Mesendoderm (in vitro differentiated cells): ENCODE data around the gene PPWD1.

ENCODE experiments used
- DNase-seq: peaks from one replicate; pipeline ENCODE4 v3.0.0; 2013
- H2AK5ac ChIP-seq: 2 replicates; pipeline ENCODE4 v1.6.1; 2013; ENCODE audit warnings: low read length, inconsistent platforms
- H2BK120ac ChIP-seq: 2 replicates; pipeline ENCODE4 v1.6.1; 2013; ENCODE audit warnings: low read depth, mild to moderate bottlenecking, low read length, moderate library complexity, mixed read lengths
- H2BK15ac ChIP-seq: replicated peaks from 2 replicates; pipeline ENCODE4 v1.6.1; 2013; ENCODE audit warnings: low read depth, mild to moderate bottlenecking, moderate library complexity
- H2BK5ac ChIP-seq: 2 replicates; pipeline ENCODE4 v1.6.1; 2013; ENCODE audit warnings: low read length, inconsistent platforms
- H3K18ac ChIP-seq: 2 replicates; pipeline ENCODE4 v1.6.1; 2013; ENCODE audit warnings: mild to moderate bottlenecking, low read length, mixed read lengths
- H3K23ac ChIP-seq: one replicate; pipeline ENCODE4 v1.6.1; 2013; ENCODE audit warnings: low read length
- H3K27ac ChIP-seq: 2 replicates; pipeline ENCODE4 v1.5.1; 2013; ENCODE audit warnings: low read depth, mild to moderate bottlenecking, inconsistent platforms, low read length, moderate library complexity
- H3K27me3 ChIP-seq: 2 replicates; pipeline ENCODE4 v1.6.1; 2013; ENCODE audit warnings: low read length, control low read depth, mild to moderate bottlenecking, inconsistent platforms; ENCODE audit not compliant: insufficient read depth, poor library complexity
- H3K36me3 ChIP-seq: 2 replicates; pipeline ENCODE4 v1.6.1; 2013; ENCODE audit warnings: low read length, inconsistent platforms; ENCODE audit not compliant: control insufficient read depth, insufficient read depth
- H3K4ac ChIP-seq: one replicate; pipeline ENCODE4 v1.6.1; 2013; ENCODE audit warnings: low read depth, mild to moderate bottlenecking, low read length, moderate library complexity
- H3K4me1 ChIP-seq: 2 replicates; pipeline ENCODE4 v1.6.1; 2013; ENCODE audit warnings: low read depth, low read length, inconsistent platforms; ENCODE audit not compliant: control insufficient read depth
- H3K4me2 ChIP-seq: 2 replicates; pipeline ENCODE4 v1.6.1; 2013; ENCODE audit warnings: low read length
- H3K4me3 ChIP-seq: 2 replicates; pipeline ENCODE4 v1.5.1; 2013; ENCODE audit warnings: mild to moderate bottlenecking, low read length
- H3K56ac ChIP-seq: one replicate; pipeline ENCODE4 v1.6.1; 2013; ENCODE audit warnings: low read length
- H3K79me1 ChIP-seq: 2 replicates; pipeline ENCODE4 v1.6.1; 2013; ENCODE audit warnings: low read length, inconsistent platforms
- H3K79me2 ChIP-seq: 2 replicates; pipeline ENCODE4 v1.6.1; 2013; ENCODE audit warnings: mild to moderate bottlenecking, low read length; ENCODE audit not compliant: control insufficient read depth, insufficient read depth
- H3K9ac ChIP-seq: 2 replicates; pipeline ENCODE4 v1.6.1; 2013; ENCODE audit warnings: low read length, inconsistent platforms
- H4K5ac ChIP-seq: one replicate; pipeline ENCODE4 v1.6.1; 2013; ENCODE audit warnings: low read length
- H4K8ac ChIP-seq: one replicate; pipeline ENCODE4 v1.6.1; 2013; ENCODE audit warnings: low read depth, mild to moderate bottlenecking, control low read depth, low read length, moderate library complexity
- WGBS: extraction: QIAGEN DNeasy Blood & Tissue Kit; methylation state at CpG from one replicate; pipeline ENCODE4 v1.1.7; 2013; ENCODE audit warnings: low lambda C conversion rate, missing lambda C conversion rate; ENCODE audit not compliant: insufficient coverage; ENCODE audit errors: extremely low coverage; 5-methylcytosine and 5-hydroxymethylcytosine counted together

The PPWD1 gene

GRCh38 chr5:65544473-65544872, 18.6 kb upstream of the PPWD1 start:
- no peak overlapping the region for H3K4ac ChIP-seq
- H3K56ac ChIP-seq: no peak overlapping the region
- H3K23ac ChIP-seq: no peak overlapping the region
- WGBS: no CpG with 5 or more reads among the region's 4 CpGs
- H3K36me3 ChIP-seq: peaks cover 4% of the 10 kb centered on the region
- H3K79me2 ChIP-seq: no peaks in the 10 kb centered on the region
- H3K18ac ChIP-seq: no peak overlapping the region
- H4K8ac ChIP-seq: no peak overlapping the region
- no peak overlapping the region for H2BK120ac ChIP-seq
- H3K4me1 ChIP-seq: no peaks in the 10 kb centered on the region
- no peaks in the 10 kb centered on the region for H3K27me3 ChIP-seq
- no peaks in the 10 kb centered on the region for H3K79me1 ChIP-seq
- DNase-seq: no peak
- H4K5ac ChIP-seq: no peak overlapping the region
- no peak overlapping the region for H3K9ac ChIP-seq
- no peak overlapping the region for H3K4me3 ChIP-seq
- no peak overlapping the region for H2BK15ac ChIP-seq
- no peak overlapping the region for H3K4me2 ChIP-seq
- H3K27ac ChIP-seq: no peak overlapping the region
- no peak overlapping the region for H2BK5ac ChIP-seq
- no peak overlapping the region for H2AK5ac ChIP-seq

- no peak overlapping the region for H3K4me3 ChIP-seq
Observed at GRCh38 chr5:65546141-65546540, 17.0 kb upstream of the PPWD1 start.

GRCh38 chr5:65548281-65548680, 14.8 kb upstream of the PPWD1 start:
- H3K4me2 ChIP-seq: no peak overlapping the region

More at GRCh38 chr5:65546141-65546540, 17.0 kb upstream of the PPWD1 start:
- Histone ChIP-seq H3K9ac (no peak overlapping the region), H3K27ac (no peak overlapping the region), H2BK120ac (no peak overlapping the region), H2AK5ac (no peak overlapping the region), H3K18ac (no peak overlapping the region), H3K79me2 (no peaks in the 10 kb centered on the region), H4K5ac (no peak overlapping the region), H2BK5ac (no peak overlapping the region), H3K79me1 (no peaks in the 10 kb centered on the region), H3K56ac (no peak overlapping the region), H3K23ac (no peak overlapping the region), H3K27me3 (no peaks in the 10 kb centered on the region), H3K36me3 (peaks cover 4% of the 10 kb centered on the region), H3K4ac (no peak overlapping the region), H4K8ac (no peak overlapping the region), H2BK15ac (no peak overlapping the region), H3K4me2 (no peak overlapping the region), H3K4me1 (no peaks in the 10 kb centered on the region)
- no CpG with 5 or more reads among the region's 5 CpGs for WGBS
- DNase-seq: no peak

GRCh38 chr5:65553941-65554340, 9.2 kb upstream of the PPWD1 start:
- Histone ChIP-seq H3K4me2 (no peak overlapping the region), H3K4me1 (no peaks in the 10 kb centered on the region), H3K27ac (no peak overlapping the region), H3K18ac (no peak overlapping the region), H2AK5ac (no peak overlapping the region), H3K23ac (no peak overlapping the region), H3K79me2 (no peaks in the 10 kb centered on the region), H2BK120ac (no peak overlapping the region), H2BK5ac (no peak overlapping the region), H3K4me3 (no peak overlapping the region), H3K9ac (no peak overlapping the region), H3K36me3 (peaks cover 4% of the 10 kb centered on the region), H2BK15ac (no peak overlapping the region), H4K8ac (no peak overlapping the region), H3K56ac (no peak overlapping the region), H4K5ac (no peak overlapping the region), H3K79me1 (no peaks in the 10 kb centered on the region), H3K4ac (no peak overlapping the region), H3K27me3 (no peaks in the 10 kb centered on the region)
- no CpG with 5 or more reads among the region's 5 CpGs for WGBS
- DNase-seq: no peak

More at GRCh38 chr5:65548281-65548680, 14.8 kb upstream of the PPWD1 start:
- no peak overlapping the region for H3K4ac ChIP-seq
- H3K18ac ChIP-seq: no peak overlapping the region
- peaks cover 4% of the 10 kb centered on the region for H3K36me3 ChIP-seq
- H4K5ac ChIP-seq: no peak overlapping the region
- no peaks in the 10 kb centered on the region for H3K27me3 ChIP-seq
- H4K8ac ChIP-seq: no peak overlapping the region
- H3K27ac ChIP-seq: no peak overlapping the region
- no peak overlapping the region for H2BK15ac ChIP-seq
- H3K23ac ChIP-seq: no peak overlapping the region
- no peak for DNase-seq
- no peak overlapping the region for H2BK5ac ChIP-seq
- H3K4me1 ChIP-seq: no peaks in the 10 kb centered on the region
- no peak overlapping the region for H3K9ac ChIP-seq
- H3K79me2 ChIP-seq: no peaks in the 10 kb centered on the region
- H3K4me3 ChIP-seq: no peak overlapping the region
- no peak overlapping the region for H2BK120ac ChIP-seq
- no peaks in the 10 kb centered on the region for H3K79me1 ChIP-seq
- WGBS: no CpG with 5 or more reads among the region's 7 CpGs
- H2AK5ac ChIP-seq: no peak overlapping the region
- no peak overlapping the region for H3K56ac ChIP-seq

- no peak overlapping the region for H3K23ac ChIP-seq
- H2AK5ac ChIP-seq: no peak overlapping the region
- no peaks in the 10 kb centered on the region for H3K79me2 ChIP-seq
- no peak overlapping the region for H3K56ac ChIP-seq
- H3K27ac ChIP-seq: no peak overlapping the region
- H3K36me3 ChIP-seq: peaks cover 1% of the 10 kb centered on the region
- no peaks in the 10 kb centered on the region for H3K79me1 ChIP-seq
- no peak overlapping the region for H4K5ac ChIP-seq
- no peak overlapping the region for H2BK120ac ChIP-seq
- no peak overlapping the region for H3K9ac ChIP-seq
- H3K4me1 ChIP-seq: no peaks in the 10 kb centered on the region
- no peak overlapping the region for H3K18ac ChIP-seq
- no peak overlapping the region for H4K8ac ChIP-seq
- no peak for DNase-seq
- no peak overlapping the region for H3K4ac ChIP-seq
- H3K4me3 ChIP-seq: no peak overlapping the region
- H2BK5ac ChIP-seq: no peak overlapping the region
- H3K27me3 ChIP-seq: no peaks in the 10 kb centered on the region
- no peak overlapping the region for H2BK15ac ChIP-seq
- no peak overlapping the region for H3K4me2 ChIP-seq
Observed at GRCh38 chr5:65555287-65555686, 7.8 kb upstream of the PPWD1 start.

- no peak overlapping the region for H4K8ac ChIP-seq
- H3K18ac ChIP-seq: no peak overlapping the region
- H3K27ac ChIP-seq: no peak overlapping the region
- no peak overlapping the region for H2BK120ac ChIP-seq
- no peak overlapping the region for H2BK5ac ChIP-seq
- H2AK5ac ChIP-seq: no peak overlapping the region
- H3K4me1 ChIP-seq: no peaks in the 10 kb centered on the region
- no peak overlapping the region for H3K4me3 ChIP-seq
- H3K27me3 ChIP-seq: no peaks in the 10 kb centered on the region
- H3K79me1 ChIP-seq: no peaks in the 10 kb centered on the region
- H3K4ac ChIP-seq: no peak overlapping the region
- no peak overlapping the region for H3K56ac ChIP-seq
- no peak overlapping the region for H3K23ac ChIP-seq
- no peak for DNase-seq
- WGBS: no CpG with 5 or more reads among the region's 2 CpGs
- peaks cover 1% of the 10 kb centered on the region for H3K36me3 ChIP-seq
- peaks cover 1% of the 10 kb centered on the region for H3K79me2 ChIP-seq
- H3K9ac ChIP-seq: no peak overlapping the region
- H2BK15ac ChIP-seq: no peak overlapping the region
- H3K4me2 ChIP-seq: no peak overlapping the region
- H4K5ac ChIP-seq: no peak overlapping the region
Observed at GRCh38 chr5:65556181-65556580, 6.9 kb upstream of the PPWD1 start.
